Epithelial cell of esophagus (primary cell): ENCODE measurements around the gene CFAP299.

Source experiments
- DNase-seq: peaks from one replicate; pipeline ENCODE4 v3.0.0; 2010; ENCODE audit warnings: low read depth
- H3K4me3 ChIP-seq: 2 replicates; pipeline ENCODE4 v1.5.1; 2011; ENCODE audit warnings: mild to moderate bottlenecking, low read length, control low read depth
- TF ChIP-seq, protein P1 (sequence below): IDR thresholded peaks from 2 replicates; pipeline ENCODE4 v1.5.1; 2011; ENCODE audit warnings: low read depth, mild to moderate bottlenecking, low read length, control low read depth, inconsistent platforms; ENCODE audit not compliant: insufficient read depth; ENCODE audit errors: missing control alignments

CFAP299 gene

GRCh38 chr4:80610199-80610598 is 274.7 kb downstream of the CFAP299 start:
- TF ChIP-seq, protein P1, sequence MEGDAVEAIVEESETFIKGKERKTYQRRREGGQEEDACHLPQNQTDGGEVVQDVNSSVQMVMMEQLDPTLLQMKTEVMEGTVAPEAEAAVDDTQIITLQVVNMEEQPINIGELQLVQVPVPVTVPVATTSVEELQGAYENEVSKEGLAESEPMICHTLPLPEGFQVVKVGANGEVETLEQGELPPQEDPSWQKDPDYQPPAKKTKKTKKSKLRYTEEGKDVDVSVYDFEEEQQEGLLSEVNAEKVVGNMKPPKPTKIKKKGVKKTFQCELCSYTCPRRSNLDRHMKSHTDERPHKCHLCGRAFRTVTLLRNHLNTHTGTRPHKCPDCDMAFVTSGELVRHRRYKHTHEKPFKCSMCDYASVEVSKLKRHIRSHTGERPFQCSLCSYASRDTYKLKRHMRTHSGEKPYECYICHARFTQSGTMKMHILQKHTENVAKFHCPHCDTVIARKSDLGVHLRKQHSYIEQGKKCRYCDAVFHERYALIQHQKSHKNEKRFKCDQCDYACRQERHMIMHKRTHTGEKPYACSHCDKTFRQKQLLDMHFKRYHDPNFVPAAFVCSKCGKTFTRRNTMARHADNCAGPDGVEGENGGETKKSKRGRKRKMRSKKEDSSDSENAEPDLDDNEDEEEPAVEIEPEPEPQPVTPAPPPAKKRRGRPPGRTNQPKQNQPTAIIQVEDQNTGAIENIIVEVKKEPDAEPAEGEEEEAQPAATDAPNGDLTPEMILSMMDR, result no peak
- DNase-seq, result no peak
- no peak overlapping the region for H3K4me3 ChIP-seq

DNA sequence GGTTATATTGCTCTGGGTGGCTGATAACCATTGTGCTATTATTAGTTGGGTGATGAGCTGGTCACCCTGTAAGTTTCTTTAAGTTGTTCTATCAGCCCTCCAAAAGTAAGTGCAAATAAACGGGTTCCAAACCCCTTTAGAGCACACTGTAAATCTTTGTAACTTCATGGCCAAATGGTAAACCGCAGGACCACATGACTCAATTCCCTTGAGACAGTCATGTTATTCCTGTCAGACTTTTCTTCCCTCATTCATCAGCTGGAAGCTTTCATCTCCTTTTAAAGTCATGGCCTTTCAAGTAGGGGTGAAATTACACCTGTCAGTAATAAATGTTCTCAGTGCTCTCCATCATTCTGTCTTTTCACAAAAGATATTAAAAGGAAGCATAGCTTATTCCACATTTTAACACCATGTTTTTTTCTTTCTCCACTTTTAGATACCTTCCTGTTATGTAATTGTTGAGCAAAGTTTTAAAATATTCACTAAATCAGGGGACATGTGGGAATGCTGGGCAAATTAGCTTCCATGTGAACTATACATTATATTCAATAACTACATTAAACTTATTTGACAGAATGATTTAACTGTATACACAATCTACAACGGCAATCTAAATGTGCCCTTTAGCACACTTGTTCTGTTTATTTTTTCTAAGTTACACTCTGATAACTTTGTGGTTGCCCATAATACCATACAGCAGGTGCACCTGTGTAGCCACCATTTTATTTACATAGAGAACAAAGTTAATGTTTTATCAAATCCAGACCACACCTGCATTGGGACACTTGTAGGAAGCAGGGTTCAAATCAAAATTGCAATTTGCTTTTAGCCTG is 275.5 kb downstream of the CFAP299 start:
- TF ChIP-seq, protein P1, result no peak

GRCh38 chr4:80611678-80611979 is 276.1 kb downstream of the CFAP299 start:
- DNase-seq, result no peak
- TF ChIP-seq, protein P1, result no peak
- H3K4me3 ChIP-seq, result no peak overlapping the region

More for the DNA sequence above, 275.5 kb downstream of the CFAP299 start:
- no peak overlapping the region for H3K4me3 ChIP-seq
- peak; percentile 30 for DNase-seq

- DNase-seq, result no peak
- no peak overlapping the region for H3K4me3 ChIP-seq
- TF ChIP-seq, protein P1, result no peak
Observed at GRCh38 chr4:80613470-80613869, 277.9 kb downstream of the CFAP299 start.

GRCh38 chr4:80614319-80614718 is 278.8 kb downstream of the CFAP299 start:
- TF ChIP-seq, protein P1, result no peak

GRCh38 chr4:80615099-80615498 is 279.6 kb downstream of the CFAP299 start:
- DNase-seq, result no peak
- TF ChIP-seq, protein P1, result no peak
- H3K4me3 ChIP-seq, result no peak overlapping the region

More at GRCh38 chr4:80614319-80614718, 278.8 kb downstream of the CFAP299 start:
- DNase-seq, result no peak
- H3K4me3 ChIP-seq, result no peak overlapping the region
